Right ventricle myocardium inferior (tissue), 1 donor: ENCODE results near the gene MTCH1. TPM values are rescaled to one million over a fixed set of nuclear protein-coding genes. Genes with fewer than 3 reads are reported as not detected.

Experiments
- ATAC-seq: fragments of 200-7000 bp; cut with Tn5 transposase; one replicate; pipeline ENCODE4 v1.9.1; 2020; ENCODE audit warnings: mild to moderate bottlenecking, moderate library complexity
- DNase-seq: peaks from one replicate; pipeline ENCODE4 v3.0.0; 2021; ENCODE audit errors: missing footprints
- intact Hi-C: fragments of 100-400 bp; cut with DNase I; formaldehyde crosslinking; loops from one replicate; pipeline ENCODE4 v1.11.0; 2022
- total RNA-seq: library from RNA; stranded (reverse); fragmentation: NEBNext Ultra II Directional; extraction: Animal tissue kit (Norgen Biotek cat#: 25700); gene quantifications from one replicate; pipeline ENCODE4 v1.2.1, GENCODE V29; 2021
- donor health status: DM: no; HTN: yes; CAD: no; lungs with severe emphysema.

MTCH1 gene
- total RNA-seq, 1 donor from 2014 or later: 220 TPM

DNA sequence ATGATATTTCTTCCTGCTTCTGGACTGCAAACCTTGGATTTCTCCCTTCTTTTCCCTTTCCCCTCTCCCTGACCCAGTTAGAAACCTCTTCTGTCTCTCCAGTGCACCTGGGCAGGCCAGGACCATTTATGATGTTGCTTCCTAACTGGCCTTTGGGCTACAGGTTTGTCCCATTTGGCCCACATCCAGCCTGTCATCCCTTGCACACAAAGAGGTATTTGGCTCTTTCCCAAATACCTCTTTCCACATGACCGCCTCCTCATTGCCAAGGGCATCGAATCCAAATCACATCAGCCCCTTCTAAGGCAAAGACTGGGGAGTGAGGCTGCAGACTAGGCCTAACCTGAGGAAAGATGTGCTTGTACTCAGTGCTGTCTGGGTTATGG is 33.1 kb upstream of the MTCH1 start:
- intact Hi-C loops: loop anchor here (2.0 kb wide), 3 partner anchors 32 to 252 kb away; partner anchors contain the start of genes MTCH1 and PIM1
- ATAC-seq (no peak), DNase-seq (no peak)

DNA sequence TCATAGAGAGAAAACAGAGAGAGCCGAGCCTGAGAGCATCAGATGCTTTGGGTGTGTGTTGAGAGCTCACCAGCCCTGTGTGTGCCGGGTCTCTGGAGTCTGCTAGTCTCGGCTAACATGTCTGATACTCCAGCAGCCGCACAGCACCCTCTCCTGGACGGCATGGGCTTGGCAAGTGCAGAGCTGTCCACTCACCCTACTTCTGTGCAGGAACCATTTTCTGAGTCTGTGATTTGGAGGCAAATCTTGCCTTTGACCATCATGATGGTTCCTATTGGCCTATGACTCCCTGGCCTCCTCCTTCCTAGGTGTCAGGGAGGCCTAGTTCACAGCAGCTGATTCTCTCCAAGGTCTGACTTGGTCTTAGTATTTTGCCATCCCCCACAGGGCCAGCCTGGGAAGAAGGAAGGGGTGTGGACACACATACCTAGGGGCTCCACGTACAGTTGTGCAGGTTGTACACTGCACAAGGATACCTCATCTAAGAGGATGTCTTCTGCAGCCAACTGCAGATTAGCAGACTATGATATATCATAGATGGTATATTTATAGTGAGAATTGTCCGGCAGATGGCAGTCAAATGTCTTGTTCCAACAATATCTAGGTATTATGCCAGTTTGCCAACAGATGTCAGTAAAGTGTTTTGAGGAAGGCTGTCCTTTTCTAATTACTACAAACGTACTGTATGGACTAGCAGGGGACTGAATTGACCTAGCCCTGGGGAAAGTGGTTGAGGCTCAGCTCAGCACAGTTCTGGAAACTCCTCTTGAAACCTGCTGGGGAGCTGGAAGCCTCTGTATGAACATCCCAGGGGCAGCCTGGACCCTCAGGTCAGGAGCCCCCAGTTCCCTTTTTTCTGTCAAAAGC is 32.4 kb upstream of the MTCH1 start:
- intact Hi-C loops: loop anchor here (1.0 to 2.0 kb wide), 5 partner anchors 32 to 252 kb away; partner anchors contain the start of genes C6orf89, MTCH1 and PIM1
- peak; percentile 97 for ATAC-seq
- peak; percentile 92 for DNase-seq

DNA sequence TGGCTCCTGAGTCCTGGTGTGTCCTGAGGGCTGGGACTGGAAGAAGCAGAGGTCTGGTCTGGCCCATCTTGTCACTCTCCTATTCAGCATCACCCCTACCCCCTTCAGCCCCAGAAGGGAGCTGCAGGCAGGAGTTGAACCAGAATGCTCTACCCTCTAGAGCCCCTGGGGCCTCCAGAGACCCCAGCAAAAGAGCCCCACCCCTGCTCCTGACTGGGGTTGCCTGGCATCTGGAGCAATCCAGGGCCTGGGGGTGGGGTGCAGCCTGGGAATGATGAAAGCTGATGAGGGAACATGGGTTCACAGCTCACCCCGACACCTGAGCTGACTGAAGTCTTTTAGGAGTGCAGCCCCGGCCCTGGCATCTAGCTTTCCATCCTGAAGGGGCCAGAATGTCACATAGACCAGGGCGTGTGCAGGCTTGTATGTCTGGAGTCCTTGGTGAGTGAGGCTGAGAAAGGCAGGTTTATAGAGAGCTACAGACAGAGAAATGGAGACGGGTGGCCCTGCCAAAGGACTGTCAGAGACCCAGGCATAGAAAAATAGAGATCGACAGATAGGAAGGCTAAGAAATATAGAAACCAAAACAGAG is 31.7 kb upstream of the MTCH1 start:
- intact Hi-C loops: loop anchor here (1.0 to 2.0 kb wide), 5 partner anchors 31 to 251 kb away; partner anchors contain the start of genes C6orf89, MTCH1 and PIM1
- ATAC-seq (peak; percentile 11), DNase-seq (no peak)

DNA sequence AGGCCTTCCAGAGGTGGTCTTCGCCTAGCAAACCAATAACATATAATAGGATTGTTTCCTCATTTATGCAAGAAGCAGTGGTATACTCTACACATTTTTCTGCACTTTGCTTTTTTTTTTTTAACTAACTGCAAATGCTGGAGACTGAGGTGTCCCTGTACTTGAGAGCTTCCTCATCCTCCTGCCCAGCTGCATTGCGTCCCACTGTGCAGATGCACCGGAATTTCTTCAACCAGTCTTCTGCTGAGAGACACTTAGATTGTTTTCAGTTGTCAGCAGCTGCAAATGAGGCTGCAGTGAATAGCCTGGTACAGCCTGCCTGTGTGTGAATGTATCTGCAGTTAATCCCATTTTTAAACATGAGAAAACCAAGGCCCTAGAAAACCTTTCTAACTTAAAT is 31.0 kb upstream of the MTCH1 start:
- intact Hi-C loops: no loop called here
- ATAC-seq (no peak), DNase-seq (no peak)

GRCh38 chr6:37015532-37015931 is 29.5 kb upstream of the MTCH1 start:
- ATAC-seq: no peak
- no peak for DNase-seq
- intact Hi-C loops: no loop called here

DNA sequence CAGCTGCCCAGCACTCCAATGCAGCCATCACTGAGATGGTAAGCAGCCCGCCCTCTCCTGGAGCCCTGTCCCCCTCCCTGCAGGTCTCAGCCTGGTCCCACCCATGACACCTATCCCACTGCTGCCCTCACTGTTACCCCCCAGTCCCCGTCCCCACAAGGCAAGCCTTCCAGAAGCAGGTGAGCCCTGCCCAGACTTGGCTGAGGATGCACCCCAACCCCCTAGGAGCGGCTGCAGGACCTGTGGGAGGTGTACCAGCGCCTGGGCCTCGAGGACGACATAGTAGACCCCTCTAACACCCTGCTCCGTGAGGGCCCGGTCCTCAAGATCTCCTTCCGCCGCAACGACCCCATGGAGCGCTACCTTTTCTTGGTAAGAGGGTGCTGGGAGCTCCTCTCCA is 28.7 kb upstream of the MTCH1 start:
- intact Hi-C loops: no loop called here
- DNase-seq (no peak), ATAC-seq (no peak)

- ATAC-seq (no peak), DNase-seq (no peak)
- intact Hi-C loops: no loop called here
These were observed 27.8 kb upstream of the MTCH1 start for GRCh38 chr6:37013516-37014491.

GRCh38 chr6:37011656-37012378 is 25.8 kb upstream of the MTCH1 start:
- ATAC-seq: no peak
- intact Hi-C loops: no loop called here
- no peak for DNase-seq

DNA sequence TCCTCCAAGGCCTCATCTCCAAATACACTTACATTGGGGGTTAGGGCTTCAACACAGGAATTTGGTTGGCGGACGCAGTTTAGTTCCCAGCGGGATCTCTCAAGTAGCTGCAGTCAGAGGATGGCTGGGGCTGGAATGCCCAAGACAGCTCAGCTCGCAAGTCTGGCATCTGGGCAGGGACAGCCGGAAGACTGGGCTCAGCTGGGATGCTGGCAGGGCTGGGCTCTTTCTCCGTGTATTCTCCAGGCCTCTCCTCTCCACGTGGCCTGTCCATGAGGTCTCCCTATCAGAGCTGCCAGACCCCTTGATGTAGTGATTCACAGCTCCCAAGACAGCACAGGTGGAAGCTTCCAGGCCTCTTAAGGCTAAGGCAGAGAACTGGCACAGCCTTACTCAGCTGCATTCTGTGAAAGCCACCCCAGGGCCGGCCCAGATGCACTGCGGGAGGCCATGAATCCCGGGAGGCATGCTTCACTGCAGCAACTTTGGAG is 24.5 kb upstream of the MTCH1 start:
- ATAC-seq: no peak
- intact Hi-C loops: no loop called here
- DNase-seq: no peak

DNA sequence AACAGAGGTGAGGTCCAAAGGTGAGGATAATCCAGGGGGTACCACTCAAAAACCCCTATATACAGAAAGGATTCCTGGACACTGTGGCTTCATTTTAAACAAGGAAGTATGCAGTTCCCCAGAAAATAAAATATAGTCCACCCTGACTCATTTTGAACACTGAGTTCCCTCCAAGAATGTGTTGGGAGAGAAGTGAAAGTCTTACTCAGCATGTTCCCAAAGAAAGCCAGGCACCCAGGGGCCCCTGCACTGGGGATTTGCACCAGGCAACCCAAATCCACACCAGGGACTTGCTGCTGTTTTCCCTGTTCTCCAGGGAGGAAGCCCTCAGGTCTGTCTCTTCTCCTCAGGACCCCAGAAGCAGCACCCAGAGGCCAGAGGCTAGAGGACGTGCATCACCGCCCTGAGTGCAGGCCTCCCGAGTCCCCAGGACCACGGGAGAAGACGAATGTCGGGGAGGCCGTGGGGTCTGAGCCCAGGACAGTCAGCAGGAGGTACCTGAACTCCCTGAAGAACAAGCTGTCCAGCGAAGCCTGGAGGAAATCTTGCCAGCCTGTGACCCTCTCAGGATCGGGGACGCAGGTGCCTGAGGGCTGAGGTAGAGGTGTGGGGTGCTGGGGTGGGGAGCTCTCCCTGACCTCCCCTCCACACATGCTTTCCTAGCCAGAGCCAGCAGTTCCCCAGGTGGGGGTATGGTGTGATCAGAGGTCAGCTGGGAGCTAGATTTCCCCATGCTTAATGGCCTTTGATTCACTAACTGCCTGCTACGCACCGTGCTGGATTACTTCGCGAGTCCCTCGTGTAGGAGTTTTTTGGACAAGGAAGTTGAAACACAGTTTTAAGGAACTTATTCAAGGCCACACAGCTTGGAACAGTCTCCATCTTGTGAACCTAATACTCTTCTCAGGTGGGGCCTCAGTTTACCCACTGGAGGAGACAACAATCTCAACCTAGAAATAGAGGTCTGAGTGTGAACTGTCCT is 22.8 kb upstream of the MTCH1 start:
- no peak for DNase-seq

DNA sequence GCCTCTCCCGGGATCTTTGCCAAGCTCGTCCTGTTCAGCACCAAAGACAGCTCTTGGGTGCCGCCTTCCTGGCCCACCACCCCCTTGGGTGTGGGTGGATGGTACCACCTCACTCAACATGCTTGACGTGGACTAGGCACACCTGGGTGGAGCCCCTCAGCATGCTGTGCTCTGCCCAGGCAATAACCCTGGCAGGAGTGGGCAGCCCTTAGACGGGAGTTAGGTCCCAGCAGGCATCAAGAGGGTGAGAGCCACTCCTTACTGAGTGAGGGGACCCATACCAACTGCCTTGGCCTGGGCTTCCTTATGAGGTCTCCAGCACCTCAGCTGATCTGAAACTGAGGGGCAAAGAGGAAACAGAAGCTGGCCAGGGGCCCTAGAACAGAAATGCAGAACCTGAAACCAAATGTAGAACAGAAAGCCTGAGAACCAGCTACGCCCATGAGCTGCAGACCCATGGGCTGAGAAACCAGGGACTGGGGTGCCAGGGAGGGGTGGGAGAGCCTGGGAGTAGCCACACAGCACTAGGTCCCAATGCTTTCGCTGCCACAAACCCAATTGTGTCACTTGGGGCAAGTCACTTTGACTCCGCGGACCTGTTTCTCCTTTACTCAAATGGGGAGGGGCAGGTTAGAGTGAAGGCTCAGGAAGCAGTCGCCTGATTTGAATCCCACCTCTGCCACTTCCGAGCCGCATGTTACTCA is 21.5 kb upstream of the MTCH1 start:
- DNase-seq (no peak), ATAC-seq (peak; percentile 63)
- intact Hi-C loops: no loop called here

More for the DNA sequence above, 22.8 kb upstream of the MTCH1 start:
- peak; percentile 44 for ATAC-seq
- intact Hi-C loops: no loop called here

DNA sequence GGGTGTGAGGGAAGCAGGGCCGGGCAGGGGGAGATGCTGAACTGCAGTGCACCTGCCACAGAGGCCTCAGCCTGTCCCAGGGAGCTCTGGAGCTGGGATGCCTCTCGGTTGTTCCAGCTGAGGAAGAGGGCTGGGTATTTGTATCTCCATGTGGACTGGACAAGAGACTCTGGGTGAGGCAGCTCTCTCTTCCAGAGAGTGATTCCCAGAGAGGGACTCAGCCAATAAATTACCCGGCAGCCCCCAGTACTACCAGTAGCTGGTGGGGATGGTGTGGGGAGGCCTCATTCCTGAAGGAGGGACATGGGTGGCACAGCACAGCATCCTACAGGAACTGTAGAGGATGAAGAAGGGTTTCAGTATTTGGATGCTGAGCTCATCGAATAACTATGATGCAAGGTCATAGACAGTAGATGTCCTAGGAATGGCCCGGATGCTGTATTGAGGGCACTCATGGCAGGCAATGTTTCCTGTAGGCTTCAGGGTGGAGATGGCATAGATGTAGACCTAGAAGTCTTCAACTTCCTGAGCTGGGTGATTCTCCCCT is 20.9 kb upstream of the MTCH1 start:
- ATAC-seq (peak; percentile 8), DNase-seq (no peak)
- intact Hi-C loops: no loop called here

GRCh38 chr6:37005827-37006567 is 20.0 kb upstream of the MTCH1 start:
- intact Hi-C loops: no loop called here
- DNase-seq (no peak), ATAC-seq (no peak)

DNA sequence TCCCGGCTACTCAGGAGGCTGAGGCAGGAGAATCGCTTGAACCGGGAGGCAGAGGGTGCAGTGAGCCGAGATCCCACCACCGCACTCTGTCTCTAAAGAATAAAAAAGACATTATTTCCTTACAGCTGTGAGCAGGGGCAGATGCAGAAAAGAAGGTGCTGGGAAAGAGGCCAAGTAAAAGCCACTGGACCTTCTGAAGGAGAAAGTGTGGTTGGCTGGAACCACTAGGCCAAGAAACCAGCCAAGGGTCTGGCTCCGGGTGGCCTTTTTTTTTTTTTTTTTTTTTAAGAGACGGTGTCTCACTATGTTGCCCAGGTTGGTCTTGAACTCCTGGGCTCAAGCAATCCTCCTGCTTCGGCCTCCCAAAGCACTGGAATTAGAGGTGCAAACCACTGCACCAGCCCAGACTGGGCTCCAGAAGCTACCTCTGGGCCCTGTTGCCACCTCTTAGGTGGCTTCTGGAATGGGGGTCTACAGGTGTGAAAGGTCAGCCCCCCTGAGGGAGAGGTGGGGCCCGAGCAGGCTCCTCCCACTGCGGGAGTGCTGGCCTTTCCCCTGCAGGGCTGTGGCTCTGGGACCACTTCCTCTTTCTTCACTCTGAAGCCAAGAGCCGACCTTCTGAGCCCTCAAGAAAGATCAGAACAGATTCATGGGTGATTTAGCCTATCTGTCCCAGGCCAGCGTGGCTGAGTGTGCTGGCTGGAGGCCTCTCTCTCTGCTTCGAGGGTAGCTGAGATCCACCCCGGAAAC is 19.2 kb upstream of the MTCH1 start, which contains the start of gene FGD2:
FGD2 (plus strand) TSS at position 595 of the 750 bp plus-strand sequence. CDS start 163 bp downstream, outside the sequence.
- DNase-seq: no peak
- intact Hi-C loops: no loop called here
- peak; percentile 22 for ATAC-seq
